ENCODE results near the gene AP3B1.

AP3B1 gene

DNA sequence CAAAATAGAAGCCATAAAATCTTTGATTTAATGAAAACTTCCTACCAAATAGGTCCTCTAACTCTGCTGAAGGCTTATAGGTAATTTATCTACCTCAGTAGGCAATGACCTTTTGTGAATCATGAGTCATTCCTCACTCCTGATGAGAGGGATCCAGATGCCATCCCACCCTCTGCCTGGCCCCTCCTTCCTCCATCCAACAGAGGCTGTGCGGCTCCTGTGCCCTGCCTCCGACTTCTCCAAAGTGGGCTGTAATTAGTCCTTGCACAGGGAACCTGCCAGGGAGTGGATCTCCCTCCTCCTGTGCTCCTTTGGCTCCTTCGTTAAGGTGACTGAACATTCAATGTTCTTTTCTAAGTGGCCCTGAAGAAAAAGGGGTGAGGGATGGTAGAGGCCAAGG is 304.5 kb downstream of the AP3B1 start:
- Histone ChIP-seq H3K36me3 (ENCODE audit: control insufficient read depth, insufficient read depth, low read length) (no peaks in the 10 kb centered on the region), H3K27me3 (replicated peaks; ENCODE audit: control insufficient read depth, insufficient read depth, low read length) (no peaks in the 10 kb centered on the region), H3K4me3 (replicated peaks; ENCODE audit: low read depth, low read length) (no peak overlapping the region)
- no peak for DNase-seq (ENCODE audit: extremely low read depth, insufficient read length)
- TF ChIP-seq CTCF (IDR thresholded peaks at IDR 0.05; ENCODE audit: insufficient read depth, low read length, poor library complexity, severe bottlenecking): no peak

GRCh38 chr5:77987988-77988387 is 306.5 kb downstream of the AP3B1 start:
- no peak for DNase-seq (ENCODE audit: extremely low read depth, insufficient read length)
- Histone ChIP-seq H3K27me3 (replicated peaks; ENCODE audit: control insufficient read depth, insufficient read depth, low read length) (no peaks in the 10 kb centered on the region), H3K4me3 (replicated peaks; ENCODE audit: low read depth, low read length) (no peak overlapping the region), H3K36me3 (ENCODE audit: control insufficient read depth, insufficient read depth, low read length) (no peaks in the 10 kb centered on the region)
- no peak for TF ChIP-seq CTCF (IDR thresholded peaks at IDR 0.05; ENCODE audit: insufficient read depth, low read length, poor library complexity, severe bottlenecking)

DNA sequence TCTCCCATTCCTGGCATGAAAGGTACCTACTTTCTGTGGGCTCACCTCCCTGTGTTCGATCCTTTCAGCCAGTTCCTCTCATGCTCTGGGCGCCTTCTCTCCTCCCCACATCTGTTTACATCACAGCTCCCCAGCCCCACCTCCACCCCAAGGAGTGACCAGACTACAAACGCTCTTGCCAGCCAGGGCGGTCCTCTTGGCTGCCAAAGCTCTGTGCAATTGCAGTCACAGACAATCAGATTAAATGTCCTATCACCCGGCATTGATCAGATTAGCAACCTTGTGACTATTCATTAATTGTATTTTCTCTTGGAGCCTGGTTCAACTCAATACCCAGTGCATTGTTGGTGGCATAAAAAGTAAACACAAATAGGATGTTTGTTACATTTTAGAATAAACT is 307.2 kb downstream of the AP3B1 start:
- TF ChIP-seq CTCF (IDR thresholded peaks at IDR 0.05; ENCODE audit: insufficient read depth, low read length, poor library complexity, severe bottlenecking): no peak
- no peaks in the 10 kb centered on the region for H3K27me3 ChIP-seq (replicated peaks; ENCODE audit: control insufficient read depth, insufficient read depth, low read length)
- DNase-seq (ENCODE audit: extremely low read depth, insufficient read length): no peak

DNA sequence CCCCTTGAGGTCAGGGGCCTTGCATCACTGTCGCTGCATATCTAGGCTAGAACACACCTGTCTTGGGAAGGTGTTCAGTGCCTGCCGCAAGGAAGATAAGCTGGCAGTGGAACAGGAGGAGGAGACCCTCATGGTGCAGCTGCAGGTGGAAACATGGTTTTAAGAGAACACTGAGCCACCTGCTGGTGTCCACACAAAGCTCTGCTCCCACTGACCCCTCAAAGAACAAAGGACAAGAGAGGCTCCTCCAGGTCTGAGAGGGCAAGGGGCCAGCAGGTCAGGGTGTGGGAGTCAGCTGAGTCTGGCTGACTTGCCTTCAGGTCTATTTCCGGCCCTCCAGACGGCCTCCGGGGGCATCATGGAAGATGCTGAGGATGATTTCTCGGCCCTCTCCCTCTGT is 308.2 kb downstream of the AP3B1 start:
- Histone ChIP-seq H3K36me3 (ENCODE audit: control insufficient read depth, insufficient read depth, low read length) (no peaks in the 10 kb centered on the region), H3K4me3 (replicated peaks; ENCODE audit: low read depth, low read length) (no peak overlapping the region), H3K27me3 (replicated peaks; ENCODE audit: control insufficient read depth, insufficient read depth, low read length) (no peaks in the 10 kb centered on the region)
- DNase-seq (ENCODE audit: extremely low read depth, insufficient read length): no peak
- no peak for TF ChIP-seq CTCF (IDR thresholded peaks at IDR 0.05; ENCODE audit: insufficient read depth, low read length, poor library complexity, severe bottlenecking)

More for the DNA sequence above, 307.2 kb downstream of the AP3B1 start:
- no peak overlapping the region for H3K4me3 ChIP-seq (replicated peaks; ENCODE audit: low read depth, low read length)
- no peaks in the 10 kb centered on the region for H3K36me3 ChIP-seq (ENCODE audit: control insufficient read depth, insufficient read depth, low read length)

GRCh38 chr5:77985247-77985646 is 309.3 kb downstream of the AP3B1 start:
- Histone ChIP-seq H3K36me3 (ENCODE audit: control insufficient read depth, insufficient read depth, low read length) (no peaks in the 10 kb centered on the region), H3K27me3 (replicated peaks; ENCODE audit: control insufficient read depth, insufficient read depth, low read length) (no peaks in the 10 kb centered on the region), H3K4me3 (replicated peaks; ENCODE audit: low read depth, low read length) (no peak overlapping the region)
- TF ChIP-seq CTCF (IDR thresholded peaks at IDR 0.05; ENCODE audit: insufficient read depth, low read length, poor library complexity, severe bottlenecking): no peak
- DNase-seq (ENCODE audit: extremely low read depth, insufficient read length): no peak

GRCh38 chr5:77984587-77984986 is 309.9 kb downstream of the AP3B1 start:
- H3K36me3 ChIP-seq (ENCODE audit: control insufficient read depth, insufficient read depth, low read length): no peaks in the 10 kb centered on the region
- H3K27me3 ChIP-seq (replicated peaks; ENCODE audit: control insufficient read depth, insufficient read depth, low read length): no peaks in the 10 kb centered on the region
- no peak for TF ChIP-seq CTCF (IDR thresholded peaks at IDR 0.05; ENCODE audit: insufficient read depth, low read length, poor library complexity, severe bottlenecking)
- no peak overlapping the region for H3K4me3 ChIP-seq (replicated peaks; ENCODE audit: low read depth, low read length)
- DNase-seq (ENCODE audit: extremely low read depth, insufficient read length): no peak

Data from GM06990 (cell line).